HUES6 (cell line): ENCODE data around the gene PON2.

Experiments
- H3K27ac ChIP-seq: 2 replicates; pipeline ENCODE4 v1.7.0; 2013; ENCODE audit warnings: low read depth, mild to moderate bottlenecking, low read length, inconsistent platforms
- H3K27me3 ChIP-seq: 2 replicates; pipeline ENCODE4 v1.6.1; 2013; ENCODE audit warnings: low read length; ENCODE audit not compliant: control insufficient read depth, insufficient read depth
- H3K36me3 ChIP-seq: 2 replicates; pipeline ENCODE4 v1.6.1; 2013; ENCODE audit warnings: low read length; ENCODE audit not compliant: control insufficient read depth, insufficient read depth
- H3K4me1 ChIP-seq: 2 replicates; pipeline ENCODE4 v1.6.1; 2013; ENCODE audit warnings: low read length; ENCODE audit not compliant: control insufficient read depth, insufficient read depth
- H3K4me3 ChIP-seq: 2 replicates; pipeline ENCODE4 v1.5.1; 2013; ENCODE audit warnings: low read depth, low read length
- H3K9ac ChIP-seq: one replicate; pipeline ENCODE4 v1.6.1; 2013; ENCODE audit warnings: mild to moderate bottlenecking, low read length
- H3K9me3 ChIP-seq: 2 replicates; pipeline ENCODE4 v1.6.1; 2013; ENCODE audit warnings: low read depth, low read length; ENCODE audit not compliant: control insufficient read depth, insufficient read depth

PON2 gene

DNA sequence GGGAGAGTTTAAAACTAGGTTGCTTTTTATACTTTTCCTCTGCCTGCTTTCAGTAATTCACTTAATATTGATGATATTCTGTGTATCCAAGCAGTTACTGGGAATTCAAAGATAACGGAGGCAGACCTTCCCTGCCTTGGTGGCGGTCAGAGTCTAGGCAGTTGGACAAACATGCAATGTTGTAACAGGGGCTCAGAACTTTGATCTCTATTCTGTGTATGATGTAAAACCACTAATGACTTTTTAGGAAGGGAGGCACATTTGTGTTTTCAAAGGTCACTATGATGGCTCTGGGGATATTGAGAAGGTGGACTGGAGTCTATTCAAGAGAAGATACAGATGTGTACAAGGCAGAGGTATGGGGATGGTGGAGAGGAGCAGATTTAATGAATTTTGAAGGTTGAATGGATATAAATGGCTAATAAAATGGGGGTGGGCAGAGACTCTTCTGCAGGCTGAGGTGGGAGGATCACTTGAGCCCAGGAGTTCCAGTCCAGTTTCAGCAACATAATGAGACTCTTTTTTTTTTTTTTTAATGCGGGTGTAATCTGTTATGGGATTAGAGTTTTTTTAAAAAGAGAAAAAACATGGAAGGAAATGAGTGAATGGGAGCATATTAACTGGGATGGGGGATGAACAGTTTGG, 5.7 kb upstream of the PON2 start:
- Histone ChIP-seq H3K4me1 (peaks cover under 1% of the 10 kb centered on the region; the same call in 1 of the 2 replicates), H3K27me3 (no peaks in the 10 kb centered on the region), H3K9ac (no peak overlapping the region), H3K4me3 (no peak overlapping the region), H3K36me3 (no peaks in the 10 kb centered on the region), H3K27ac (no peak overlapping the region), H3K9me3 (no peaks in the 10 kb centered on the region)

GRCh38 chr7:95436407-95436806, 1.6 kb upstream of the PON2 start:
- H3K27ac ChIP-seq, result no peak overlapping the region
- no peaks in the 10 kb centered on the region for H3K9me3 ChIP-seq
- H3K4me1 ChIP-seq, result peaks cover 6% of the 10 kb centered on the region; the same call in 1 of the 2 replicates
- no peaks in the 10 kb centered on the region for H3K36me3 ChIP-seq
- H3K4me3 ChIP-seq, result no peak overlapping the region
- H3K9ac ChIP-seq, result no peak overlapping the region
- no peaks in the 10 kb centered on the region for H3K27me3 ChIP-seq

- Histone ChIP-seq H3K4me1 (peaks cover 6% of the 10 kb centered on the region; the same call in 1 of the 2 replicates), H3K4me3 (peak overlapping the region; percentile 78), H3K9ac (peak overlapping the region; percentile 94), H3K27me3 (no peaks in the 10 kb centered on the region), H3K27ac (no peak overlapping the region), H3K36me3 (no peaks in the 10 kb centered on the region), H3K9me3 (no peaks in the 10 kb centered on the region)
These were observed 573 bp upstream of the PON2 start for GRCh38 chr7:95435422-95435780.

DNA sequence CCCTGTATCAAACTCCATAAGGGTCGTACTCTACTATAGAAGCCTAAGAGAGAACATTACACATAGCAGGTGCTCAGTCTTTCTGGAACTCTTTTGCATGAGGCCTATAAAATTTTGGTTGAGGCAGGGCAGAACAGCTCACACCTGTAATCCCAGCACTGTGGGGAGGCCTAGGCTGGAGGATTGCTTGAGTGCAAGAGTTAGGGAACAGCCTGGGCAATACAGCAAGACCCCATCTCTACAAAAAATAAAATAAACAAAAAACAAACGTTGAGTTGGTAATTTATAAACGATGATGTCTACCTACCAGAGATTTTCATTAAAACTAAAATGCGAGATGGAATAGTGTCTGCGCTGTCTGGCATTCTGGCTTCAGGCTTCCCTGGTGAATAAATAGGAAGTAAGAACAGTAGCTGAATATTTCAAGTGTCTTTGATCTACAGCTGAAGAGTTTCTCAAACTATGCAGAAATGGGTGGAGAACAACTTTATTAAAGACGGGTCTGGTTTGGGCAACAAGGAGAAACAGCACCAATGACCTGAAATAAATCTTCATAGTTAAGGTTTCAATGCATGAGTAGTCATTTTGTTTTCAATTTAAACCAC, 774 bp downstream of the PON2 start:
- peak overlapping the region; percentile 78 for H3K4me3 ChIP-seq
- no peaks in the 10 kb centered on the region; the same call in 1 of the 2 replicates for H3K36me3 ChIP-seq
- peak overlapping the region; percentile 94 for H3K9ac ChIP-seq
- H3K27ac ChIP-seq, result peak overlapping the region; percentile 90
- H3K9me3 ChIP-seq, result no peaks in the 10 kb centered on the region
- no peaks in the 10 kb centered on the region for H3K27me3 ChIP-seq
- H3K4me1 ChIP-seq, result peaks cover 6% of the 10 kb centered on the region; the same call in 1 of the 2 replicates

GRCh38 chr7:95433129-95433528, 1.7 kb downstream of the PON2 start:
- H3K4me3 ChIP-seq, result no peak overlapping the region
- H3K9me3 ChIP-seq, result no peaks in the 10 kb centered on the region
- H3K36me3 ChIP-seq, result no peaks in the 10 kb centered on the region; the same call in 1 of the 2 replicates
- no peak overlapping the region for H3K27ac ChIP-seq
- no peak overlapping the region for H3K9ac ChIP-seq
- peaks cover 8% of the 10 kb centered on the region for H3K4me1 ChIP-seq
- H3K27me3 ChIP-seq, result no peaks in the 10 kb centered on the region

GRCh38 chr7:95432606-95433005, 2.2 kb downstream of the PON2 start:
- no peaks in the 10 kb centered on the region; the same call in 1 of the 2 replicates for H3K36me3 ChIP-seq
- H3K27me3 ChIP-seq, result no peaks in the 10 kb centered on the region
- no peak overlapping the region for H3K27ac ChIP-seq
- H3K9me3 ChIP-seq, result no peaks in the 10 kb centered on the region
- no peak overlapping the region for H3K9ac ChIP-seq
- H3K4me3 ChIP-seq, result no peak overlapping the region
- H3K4me1 ChIP-seq, result peaks cover 13% of the 10 kb centered on the region

- Histone ChIP-seq H3K4me3 (no peak overlapping the region), H3K27me3 (no peaks in the 10 kb centered on the region), H3K9me3 (no peaks in the 10 kb centered on the region), H3K4me1 (peaks cover 22% of the 10 kb centered on the region), H3K9ac (no peak overlapping the region), H3K36me3 (no peaks in the 10 kb centered on the region; the same call in 1 of the 2 replicates), H3K27ac (no peak overlapping the region)
These were observed 4.0 kb downstream of the PON2 start for GRCh38 chr7:95430864-95431263.

- H3K36me3 ChIP-seq, result no peaks in the 10 kb centered on the region; the same call in 1 of the 2 replicates
- no peaks in the 10 kb centered on the region for H3K27me3 ChIP-seq
- H3K27ac ChIP-seq, result no peak overlapping the region
- H3K9ac ChIP-seq, result no peak overlapping the region
- no peak overlapping the region for H3K4me3 ChIP-seq
- no peaks in the 10 kb centered on the region for H3K9me3 ChIP-seq
- H3K4me1 ChIP-seq, result peaks cover 16% of the 10 kb centered on the region
These were observed 5.4 kb downstream of the PON2 start for GRCh38 chr7:95429241-95429990.

- Histone ChIP-seq H3K9ac (no peak overlapping the region), H3K27ac (no peak overlapping the region), H3K36me3 (no peaks in the 10 kb centered on the region; the same call in 1 of the 2 replicates), H3K4me3 (no peak overlapping the region), H3K27me3 (no peaks in the 10 kb centered on the region), H3K4me1 (peaks cover 16% of the 10 kb centered on the region), H3K9me3 (no peaks in the 10 kb centered on the region)
These were observed 6.8 kb downstream of the PON2 start for GRCh38 chr7:95427914-95428516.

DNA sequence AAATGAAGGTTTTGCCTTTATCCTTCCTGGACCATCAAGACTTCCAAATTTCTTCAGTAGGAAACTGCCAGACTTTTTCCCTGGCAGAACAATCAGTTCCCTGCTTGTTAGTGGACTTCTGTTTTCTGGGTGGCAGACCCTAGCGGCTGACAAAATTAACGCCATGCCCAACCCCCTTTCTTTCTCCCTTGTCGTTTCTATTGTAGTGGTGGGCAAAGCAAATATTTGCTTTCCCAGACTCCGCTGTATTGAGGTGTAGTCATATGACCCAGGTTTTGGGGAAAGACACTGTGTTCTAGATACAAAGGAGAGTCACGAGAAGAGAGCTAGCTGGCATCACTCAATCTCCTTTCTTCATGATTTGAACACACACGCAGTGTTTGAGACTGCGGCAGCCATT, 7.7 kb downstream of the PON2 start:
- H3K4me3 ChIP-seq, result no peak overlapping the region
- no peaks in the 10 kb centered on the region for H3K9me3 ChIP-seq
- peaks cover 16% of the 10 kb centered on the region for H3K4me1 ChIP-seq
- H3K27me3 ChIP-seq, result no peaks in the 10 kb centered on the region
- H3K27ac ChIP-seq, result no peak overlapping the region
- no peak overlapping the region for H3K9ac ChIP-seq
- H3K36me3 ChIP-seq, result no peaks in the 10 kb centered on the region; the same call in 1 of the 2 replicates
